K562 (cell line): Measurements from ENCODE around the gene SYN1. TPM values are rescaled to one million over a fixed set of nuclear protein-coding genes. Genes with fewer than 3 reads are reported as not detected.

ENCODE experiments used
- CBFA2T2 ChIP-seq: fragments of 450-650 bp; conservative IDR thresholded peaks from 2 replicates; pipeline ENCODE4 v1.6.1; 2017; ENCODE audit warnings: mild to moderate bottlenecking
- FOXP1 ChIP-seq: sonication (generic); formaldehyde crosslinking; IDR thresholded peaks from 2 replicates; pipeline ENCODE4 v1.8.0; 2022; ENCODE audit warnings: mild to moderate bottlenecking, missing genetic modification reagents
- JUND ChIP-seq, 2 experiments: IDR thresholded peaks; 2 replicates in 1 of 2; 3 replicates in 1 of 2; pipeline ENCODE4 v1.6.1; 2011; ENCODE audit warnings: borderline replicate concordance in 2 of 2, low read depth in 2 of 2, low read length in 2 of 2, improper control_type of control experiment in 1 of 2, missing biosample characterization in 1 of 2, missing genetic modification characterization in 1 of 2, missing genetic modification reagents in 1 of 2
- MAFF ChIP-seq: IDR thresholded peaks from 2 replicates; pipeline ENCODE4 v1.6.1; 2012; ENCODE audit warnings: low read length, improper control_type of control experiment
- NCOR1 ChIP-seq: fragments of 450-650 bp; IDR thresholded peaks from 2 replicates; pipeline ENCODE4 v1.6.1; 2016; ENCODE audit warnings: mild to moderate bottlenecking, moderate library complexity
- RBM22 ChIP-seq: fragments of 200-400 bp; formaldehyde crosslinking; IDR thresholded peaks from 2 replicates; pipeline ENCODE4 v1.6.1; 2018; ENCODE audit warnings: low read length, low read depth; ENCODE audit not compliant: poor library complexity, severe bottlenecking
- TFAP4 ChIP-seq: sonication (generic); formaldehyde crosslinking; IDR thresholded peaks from 2 replicates; pipeline ENCODE4 v1.8.0; 2022; ENCODE audit warnings: missing genetic modification reagents, mild to moderate bottlenecking, moderate library complexity, borderline replicate concordance
- ZHX1 ChIP-seq: fragments of 150-350 bp; conservative IDR thresholded peaks from 2 replicates; pipeline ENCODE4 v1.6.1; 2014; ENCODE audit warnings: low read length
- ZNF766 ChIP-seq: fragments of 200-800 bp; sonication (Bioruptor generic); conservative IDR thresholded peaks from 2 replicates; pipeline ENCODE4 v1.6.1; 2016; ENCODE audit warnings: missing genetic modification characterization, missing compliant biosample characterization
- polyA plus RNA-seq, 8 experiments: library from polyadenylated mRNA; depleted of rRNA in 4 of 8; stranded (reverse) in 5 of 8; unstranded in 3 of 8; fragments of >200 nt; fragmentation: Nextera tagmentation in 2 of 8; fragmentation: Illumina TruSeq in 1 of 8; extraction: Ambion mirVana in 2 of 8; extraction: Trizol in 1 of 8; gene quantifications; 2 replicates each; pipeline versions ENCODE4 v1.2.1 to v1.2.3, GENCODE V29; 2011 to 2014; ENCODE audit warnings: inconsistent platforms in 1 of 8, missing spikeins in 1 of 8
- total RNA-seq, 7 experiments: library from RNA; depleted of rRNA in 6 of 7; stranded (reverse); fragments of >200 nt in 6 of 7; fragmentation: Illumina TruSeq in 2 of 7; extraction: Trizol in 2 of 7; gene quantifications; 2 replicates each; pipeline versions ENCODE4 v1.2.1 to v1.2.3, GENCODE V29; 2011 to 2021; ENCODE audit warnings: low replicate concordance in 1 of 7
- TF ChIP-seq, protein P1 (sequence below): fragments of 450-650 bp; conservative IDR thresholded peaks from 2 replicates; pipeline ENCODE4 v1.6.1; 2016; ENCODE audit warnings: missing genetic modification characterization, low read depth, mild to moderate bottlenecking, missing compliant biosample characterization, moderate library complexity
- TF ChIP-seq, protein P2 (sequence below): fragments of 450-650 bp; formaldehyde crosslinking; conservative IDR thresholded peaks from 2 replicates; pipeline ENCODE4 v1.4.0; 2022; ENCODE audit warnings: mild to moderate bottlenecking, missing genetic modification characterization
- TF ChIP-seq, protein P3 (sequence below): fragments of 450-650 bp; IDR thresholded peaks from 2 replicates; pipeline ENCODE4 v1.6.1; 2016; ENCODE audit warnings: borderline replicate concordance
- TF ChIP-seq, protein P4 (sequence below): fragments of 450-650 bp; IDR thresholded peaks from 2 replicates; pipeline ENCODE4 v1.6.1; 2016; ENCODE audit warnings: antibody characterized with exemption
- TF ChIP-seq, protein P5 (sequence below): fragments of 250-450 bp; sonication (Bioruptor Pico); IDR thresholded peaks from 2 replicates; pipeline ENCODE4 v1.8.0; 2022; ENCODE audit warnings: moderate library complexity, mild to moderate bottlenecking, inconsistent platforms

The SYN1 gene
- total and polyA plus RNA-seq, 9 of the 15 experiments (the other 6 are each of a cell fraction or from before 2014, with no cell fraction given): 0.01 to 0.28 (median 0.18) TPM; not detected in 2

DNA sequence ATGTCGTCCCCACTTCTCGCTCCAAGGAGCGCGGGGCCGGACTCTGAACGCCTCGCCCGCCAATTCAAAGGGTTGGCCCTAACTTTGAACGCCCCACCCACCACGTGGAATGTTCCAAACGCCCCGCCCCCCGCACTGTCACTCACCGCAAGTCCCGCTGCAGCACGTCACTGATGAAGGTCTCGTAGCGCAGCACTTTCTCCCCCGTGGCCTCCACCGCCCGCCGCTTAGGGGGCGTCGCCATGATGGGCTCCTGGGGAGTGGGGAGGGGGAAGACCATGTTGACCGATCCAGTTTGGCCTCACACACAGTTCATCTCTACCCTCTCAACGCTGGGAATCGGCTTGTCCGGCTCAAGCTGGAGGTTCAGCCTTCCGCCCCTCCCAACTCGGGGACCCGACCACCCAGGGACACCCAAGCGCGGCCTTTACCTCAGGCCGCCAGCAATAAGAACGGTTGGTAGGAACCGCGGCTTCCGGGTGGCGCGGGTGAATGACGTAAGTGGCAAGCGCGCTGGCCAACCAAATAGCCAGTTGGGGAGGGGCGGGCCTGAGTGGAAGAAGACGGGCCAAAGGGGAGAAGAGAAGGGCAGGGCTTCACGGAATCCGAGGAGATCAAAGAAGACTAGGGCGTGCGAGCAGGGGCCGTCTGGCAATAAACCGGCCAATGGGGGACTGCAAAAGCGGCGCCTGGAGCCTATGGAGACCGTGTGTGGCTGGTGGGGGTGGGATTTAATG, 39.2 kb upstream of the SYN1 start, which contains the start of gene UXT (continued):
- TF ChIP-seq CBFA2T2: no peak
- no peak for TF ChIP-seq FOXP1 (CRISPR knock-in tag)
- TF ChIP-seq, protein P1, sequence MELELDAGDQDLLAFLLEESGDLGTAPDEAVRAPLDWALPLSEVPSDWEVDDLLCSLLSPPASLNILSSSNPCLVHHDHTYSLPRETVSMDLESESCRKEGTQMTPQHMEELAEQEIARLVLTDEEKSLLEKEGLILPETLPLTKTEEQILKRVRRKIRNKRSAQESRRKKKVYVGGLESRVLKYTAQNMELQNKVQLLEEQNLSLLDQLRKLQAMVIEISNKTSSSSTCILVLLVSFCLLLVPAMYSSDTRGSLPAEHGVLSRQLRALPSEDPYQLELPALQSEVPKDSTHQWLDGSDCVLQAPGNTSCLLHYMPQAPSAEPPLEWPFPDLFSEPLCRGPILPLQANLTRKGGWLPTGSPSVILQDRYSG (tag): no peak
- peak; percentile 83 for TF ChIP-seq TFAP4 (CRISPR knock-in tag)
- TF ChIP-seq MAFF: no peak
- TF ChIP-seq JUND (IDR thresholded peaks at IDR 0.05; ENCODE audit: borderline replicate concordance, low read depth, low read length): 0 out of 2 replicates have a peak, but pooled peaks have one; percentile 33
- TF ChIP-seq JUND (tag; IDR thresholded peaks at IDR 0.05; ENCODE audit: borderline replicate concordance, low read depth, low read length): no peak; the same call in 1 of the 3 replicates
- no peak for TF ChIP-seq ZHX1
- TF ChIP-seq, protein P2, sequence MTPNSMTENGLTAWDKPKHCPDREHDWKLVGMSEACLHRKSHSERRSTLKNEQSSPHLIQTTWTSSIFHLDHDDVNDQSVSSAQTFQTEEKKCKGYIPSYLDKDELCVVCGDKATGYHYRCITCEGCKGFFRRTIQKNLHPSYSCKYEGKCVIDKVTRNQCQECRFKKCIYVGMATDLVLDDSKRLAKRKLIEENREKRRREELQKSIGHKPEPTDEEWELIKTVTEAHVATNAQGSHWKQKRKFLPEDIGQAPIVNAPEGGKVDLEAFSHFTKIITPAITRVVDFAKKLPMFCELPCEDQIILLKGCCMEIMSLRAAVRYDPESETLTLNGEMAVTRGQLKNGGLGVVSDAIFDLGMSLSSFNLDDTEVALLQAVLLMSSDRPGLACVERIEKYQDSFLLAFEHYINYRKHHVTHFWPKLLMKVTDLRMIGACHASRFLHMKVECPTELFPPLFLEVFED (CRISPR knock-in tag): no peak
- peak; percentile 27 for TF ChIP-seq NCOR1
- TF ChIP-seq, protein P3, sequence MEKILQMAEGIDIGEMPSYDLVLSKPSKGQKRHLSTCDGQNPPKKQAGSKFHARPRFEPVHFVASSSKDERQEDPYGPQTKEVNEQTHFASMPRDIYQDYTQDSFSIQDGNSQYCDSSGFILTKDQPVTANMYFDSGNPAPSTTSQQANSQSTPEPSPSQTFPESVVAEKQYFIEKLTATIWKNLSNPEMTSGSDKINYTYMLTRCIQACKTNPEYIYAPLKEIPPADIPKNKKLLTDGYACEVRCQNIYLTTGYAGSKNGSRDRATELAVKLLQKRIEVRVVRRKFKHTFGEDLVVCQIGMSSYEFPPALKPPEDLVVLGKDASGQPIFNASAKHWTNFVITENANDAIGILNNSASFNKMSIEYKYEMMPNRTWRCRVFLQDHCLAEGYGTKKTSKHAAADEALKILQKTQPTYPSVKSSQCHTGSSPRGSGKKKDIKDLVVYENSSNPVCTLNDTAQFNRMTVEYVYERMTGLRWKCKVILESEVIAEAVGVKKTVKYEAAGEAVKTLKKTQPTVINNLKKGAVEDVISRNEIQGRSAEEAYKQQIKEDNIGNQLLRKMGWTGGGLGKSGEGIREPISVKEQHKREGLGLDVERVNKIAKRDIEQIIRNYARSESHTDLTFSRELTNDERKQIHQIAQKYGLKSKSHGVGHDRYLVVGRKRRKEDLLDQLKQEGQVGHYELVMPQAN: peak; percentile 94
- TF ChIP-seq, protein P4, sequence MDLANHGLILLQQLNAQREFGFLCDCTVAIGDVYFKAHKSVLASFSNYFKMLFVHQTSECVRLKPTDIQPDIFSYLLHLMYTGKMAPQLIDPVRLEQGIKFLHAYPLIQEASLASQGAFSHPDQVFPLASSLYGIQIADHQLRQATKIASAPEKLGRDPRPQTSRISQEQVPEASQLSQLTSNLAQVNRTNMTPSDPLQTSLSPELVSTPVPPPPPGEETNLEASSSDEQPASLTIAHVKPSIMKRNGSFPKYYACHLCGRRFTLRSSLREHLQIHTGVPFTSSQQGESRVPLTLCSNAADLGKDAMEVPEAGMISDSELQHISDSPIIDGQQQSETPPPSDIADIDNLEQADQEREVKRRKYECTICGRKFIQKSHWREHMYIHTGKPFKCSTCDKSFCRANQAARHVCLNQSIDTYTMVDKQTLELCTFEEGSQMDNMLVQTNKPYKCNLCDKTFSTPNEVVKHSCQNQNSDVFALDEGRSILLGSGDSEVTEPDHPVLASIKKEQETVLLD: no peak
- TF ChIP-seq, protein P5, sequence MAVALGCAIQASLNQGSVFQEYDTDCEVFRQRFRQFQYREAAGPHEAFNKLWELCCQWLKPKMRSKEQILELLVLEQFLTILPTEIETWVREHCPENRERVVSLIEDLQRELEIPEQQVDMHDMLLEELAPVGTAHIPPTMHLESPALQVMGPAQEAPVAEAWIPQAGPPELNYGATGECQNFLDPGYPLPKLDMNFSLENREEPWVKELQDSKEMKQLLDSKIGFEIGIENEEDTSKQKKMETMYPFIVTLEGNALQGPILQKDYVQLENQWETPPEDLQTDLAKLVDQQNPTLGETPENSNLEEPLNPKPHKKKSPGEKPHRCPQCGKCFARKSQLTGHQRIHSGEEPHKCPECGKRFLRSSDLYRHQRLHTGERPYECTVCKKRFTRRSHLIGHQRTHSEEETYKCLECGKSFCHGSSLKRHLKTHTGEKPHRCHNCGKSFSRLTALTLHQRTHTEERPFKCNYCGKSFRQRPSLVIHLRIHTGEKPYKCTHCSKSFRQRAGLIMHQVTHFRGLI: no peak
- no peak for TF ChIP-seq ZNF766
- TF ChIP-seq RBM22: no peak
